Neural cell (in vitro differentiated cells): Measurements from ENCODE around the gene RASGRP2. TPM values are rescaled to one million over a fixed set of nuclear protein-coding genes. Genes with fewer than 3 reads are reported as not detected.

Source experiments
- H2AFZ ChIP-seq: fragments of 200-600, 300-800 bp; sonication (generic), shearing (Covaris generic); 2 replicates; pipeline ENCODE4 v1.6.0; 2014; ENCODE audit warnings: low read depth, mild to moderate bottlenecking, antibody characterized with exemption, low read length, moderate library complexity
- H3F3A ChIP-seq: fragments of 200-600 bp; shearing (Covaris generic); 2 replicates; pipeline ENCODE4 v1.6.1; 2016; ENCODE audit warnings: mild to moderate bottlenecking, moderate library complexity, mixed read lengths, antibody characterized with exemption, low read length; ENCODE audit not compliant: insufficient read depth, poor library complexity, severe bottlenecking
- H3K27ac ChIP-seq: fragments of 200-600, 300-800 bp; sonication (generic), shearing (Covaris generic); 2 replicates; pipeline ENCODE4 v1.5.1; 2014; ENCODE audit warnings: mild to moderate bottlenecking, low read length, moderate library complexity
- H3K27me3 ChIP-seq: fragments of 300-800, 200-600 bp; sonication (generic), shearing (Covaris generic); 2 replicates; pipeline ENCODE4 v1.6.0; 2014; ENCODE audit warnings: mild to moderate bottlenecking, low read depth, low read length, moderate library complexity; ENCODE audit not compliant: insufficient read depth
- H3K36me3 ChIP-seq: fragments of 300-800, 200-600 bp; sonication (generic), shearing (Covaris generic); 2 replicates; pipeline ENCODE4 v1.5.1; 2014; ENCODE audit warnings: mild to moderate bottlenecking, antibody characterized with exemption, low read length, moderate library complexity; ENCODE audit not compliant: insufficient read depth
- H3K4me2 ChIP-seq: fragments of 300-800, 200-600 bp; sonication (generic), shearing (Covaris generic); 2 replicates; pipeline ENCODE4 v1.6.0; 2014; ENCODE audit warnings: mild to moderate bottlenecking, low read length
- H3K4me3 ChIP-seq: fragments of 300-800, 200-600 bp; sonication (generic), shearing (Covaris generic); 2 replicates; pipeline ENCODE4 v1.5.1; 2014; ENCODE audit warnings: mild to moderate bottlenecking, low read length, moderate library complexity
- H3K79me2 ChIP-seq: fragments of 200-600 bp; shearing (Covaris generic); replicated peaks from 2 replicates; pipeline ENCODE4 v1.6.0; 2014; ENCODE audit warnings: mild to moderate bottlenecking, low read length, moderate library complexity; ENCODE audit not compliant: insufficient read depth
- H3K9ac ChIP-seq: fragments of 300-800, 200-600 bp; sonication (generic), shearing (Covaris generic); 2 replicates; pipeline ENCODE4 v1.6.1; 2016; ENCODE audit warnings: mild to moderate bottlenecking, low read length, mixed read lengths
- H3K9me2 ChIP-seq: fragments of 200-600 bp; shearing (Covaris generic); 2 replicates; pipeline ENCODE4 v1.6.1; 2016; ENCODE audit warnings: mild to moderate bottlenecking, low read length, mixed read lengths; ENCODE audit not compliant: insufficient read depth
- H3K9me3 ChIP-seq: fragments of 200-600, 300-800 bp; sonication (generic), shearing (Covaris generic); 2 replicates; pipeline ENCODE4 v1.6.1; 2016; ENCODE audit warnings: mild to moderate bottlenecking, mixed run types, low read length, moderate library complexity, mixed read lengths
- H4K20me1 ChIP-seq: fragments of 200-600 bp; shearing (Covaris generic); 2 replicates; pipeline ENCODE4 v1.6.1; 2016; ENCODE audit warnings: mild to moderate bottlenecking, mixed run types; ENCODE audit not compliant: insufficient read depth
- CTCF ChIP-seq: fragments of 450-650 bp; IDR thresholded peaks from 2 replicates; pipeline ENCODE4 v1.5.1; 2014; ENCODE audit warnings: antibody characterized with exemption, mild to moderate bottlenecking, moderate library complexity; ENCODE audit not compliant: poor library complexity, severe bottlenecking
- EP300 ChIP-seq: fragments of 450-650 bp; conservative IDR thresholded peaks from 2 replicates; pipeline ENCODE4 v1.6.1; 2014; ENCODE audit warnings: antibody characterized with exemption, mild to moderate bottlenecking, moderate library complexity; ENCODE audit not compliant: poor library complexity, severe bottlenecking
- EZH2 ChIP-seq: fragments of 200-600, 300-800 bp; shearing (Covaris generic), sonication (generic); IDR thresholded peaks from 2 replicates; pipeline ENCODE4 v1.6.1; 2014; ENCODE audit warnings: antibody characterized with exemption, low read length, borderline replicate concordance, mild to moderate bottlenecking; ENCODE audit not compliant: insufficient read depth, poor library complexity, severe bottlenecking
- MXI1 ChIP-seq: fragments of 450-650 bp; conservative IDR thresholded peaks from 2 replicates; pipeline ENCODE4 v1.6.1; 2014; ENCODE audit warnings: antibody characterized with exemption, mild to moderate bottlenecking; ENCODE audit not compliant: poor library complexity, severe bottlenecking
- POLR2AphosphoS5 ChIP-seq: IDR thresholded peaks from 2 replicates; pipeline ENCODE4 v1.6.1; 2012
- RAD21 ChIP-seq: fragments of 450-650 bp; conservative IDR thresholded peaks from 2 replicates; pipeline ENCODE4 v1.6.1; 2014; ENCODE audit warnings: antibody characterized with exemption, mild to moderate bottlenecking, moderate library complexity
- REST ChIP-seq: IDR thresholded peaks from 2 replicates; pipeline ENCODE4 v1.6.1; 2012; ENCODE audit warnings: borderline replicate concordance
- SMC3 ChIP-seq: fragments of 450-650 bp; conservative IDR thresholded peaks from 2 replicates; pipeline ENCODE4 v1.6.1; 2014; ENCODE audit warnings: antibody characterized with exemption, mild to moderate bottlenecking, moderate library complexity; ENCODE audit not compliant: poor library complexity
- TAF1 ChIP-seq: IDR thresholded peaks from 2 replicates; pipeline ENCODE4 v1.6.1; 2012; ENCODE audit warnings: low read depth
- polyA plus RNA-seq: library from polyadenylated mRNA; depleted of rRNA; stranded (reverse); fragments of >200 nt; gene quantifications from 2 replicates; pipeline ENCODE4 v1.2.3, GENCODE V29; 2014

The RASGRP2 gene
- polyA plus RNA-seq, 1 donor from 2014 or later, result 4.5 TPM

- Histone ChIP-seq H3K27ac (no peak overlapping the region), H3K9ac (no peak overlapping the region), H3K4me2 (no peak overlapping the region)
These were observed 41.1 kb upstream of the RASGRP2 start for GRCh38 chr11:64784813-64785581.

More at GRCh38 chr11:64784813-64785581, 41.1 kb upstream of the RASGRP2 start:
- no peaks in the 10 kb centered on the region for H4K20me1 ChIP-seq
- H3K36me3 ChIP-seq, result no peaks in the 10 kb centered on the region
- peaks cover 4% of the 10 kb centered on the region for H3K79me2 ChIP-seq
- H2AFZ ChIP-seq, result no peak overlapping the region
- no peak overlapping the region for H3K4me3 ChIP-seq
- no peaks in the 10 kb centered on the region for H3K9me2 ChIP-seq
- H3F3A ChIP-seq, result no peaks in the 10 kb centered on the region
- no peaks in the 10 kb centered on the region for H3K27me3 ChIP-seq
- TF ChIP-seq EP300 (no peak), RAD21 (no peak), SMC3 (no peak), TAF1 (no peak), MXI1 (no peak), POLR2AphosphoS5 (no peak), EZH2 (no peak), CTCF (no peak), REST (no peak)
- no peaks in the 10 kb centered on the region for H3K9me3 ChIP-seq
